DND-41 (cell line): ENCODE data around the gene ARSJ.

Experiments used
- ATAC-seq: fragments of 200-7000 bp; cut with Tn5 transposase; 3 replicates; pipeline ENCODE4 v1.9.1; 2021; ENCODE audit warnings: low read depth; ENCODE audit not compliant: insufficient read depth
- DNase-seq: peaks from one replicate; pipeline ENCODE4 v3.0.0-alpha.2; 2020
- H2AFZ ChIP-seq: 2 replicates; pipeline ENCODE4 v1.6.0; 2012; ENCODE audit warnings: low read depth, low read length
- H3K27ac ChIP-seq: 2 replicates; pipeline ENCODE4 v1.5.1; 2012; ENCODE audit warnings: low read length, inconsistent platforms
- H3K27me3 ChIP-seq: fragments of 200-600 bp; sonication (generic); 2 replicates; pipeline ENCODE4 v1.6.0; 2012; ENCODE audit warnings: low read length, mild to moderate bottlenecking, inconsistent platforms; ENCODE audit not compliant: insufficient read depth, poor library complexity
- H3K36me3 ChIP-seq: 2 replicates; pipeline ENCODE4 v1.5.1; 2012; ENCODE audit warnings: low read length, inconsistent platforms; ENCODE audit not compliant: insufficient read depth
- H3K4me1 ChIP-seq: 2 replicates; pipeline ENCODE4 v1.5.1; 2012; ENCODE audit warnings: mild to moderate bottlenecking, low read length; ENCODE audit not compliant: insufficient read depth
- H3K4me2 ChIP-seq: 2 replicates; pipeline ENCODE4 v1.6.0; 2012; ENCODE audit warnings: mild to moderate bottlenecking, moderate library complexity, low read length, inconsistent platforms; ENCODE audit not compliant: insufficient read depth
- H3K4me3 ChIP-seq, 2 experiments: fragments of 200-600 bp in 1 of 2; shearing (Covaris generic) in 1 of 2; 2 replicates each; pipeline ENCODE4 v1.5.1; 2012 to 2016; ENCODE audit warnings: inconsistent platforms in 2 of 2, low read length in 2 of 2, mild to moderate bottlenecking in 2 of 2, low read depth in 1 of 2, moderate library complexity in 1 of 2
- H3K79me2 ChIP-seq: 2 replicates; pipeline ENCODE4 v1.6.0; 2012; ENCODE audit warnings: low read length, inconsistent platforms; ENCODE audit not compliant: insufficient read depth
- H3K9ac ChIP-seq: 2 replicates; pipeline ENCODE4 v1.6.0; 2012; ENCODE audit warnings: low read depth, mild to moderate bottlenecking, inconsistent platforms, low read length, moderate library complexity
- H3K9me3 ChIP-seq: 2 replicates; pipeline ENCODE4 v1.5.1; 2012; ENCODE audit warnings: low read length, moderate library complexity, mild to moderate bottlenecking, inconsistent platforms; ENCODE audit not compliant: insufficient read depth, severe bottlenecking
- H4K20me1 ChIP-seq: 2 replicates; pipeline ENCODE4 v1.6.0; 2012; ENCODE audit warnings: low read length; ENCODE audit not compliant: insufficient read depth
- EZH2 ChIP-seq: IDR thresholded peaks from 3 replicates; pipeline ENCODE4 v1.6.1; 2012; ENCODE audit warnings: borderline replicate concordance, low read depth, mild to moderate bottlenecking, moderate library complexity, low read length, inconsistent platforms; ENCODE audit not compliant: severe bottlenecking
- TF ChIP-seq, protein P1 (sequence below): IDR thresholded peaks from 2 replicates; pipeline ENCODE4 v1.5.1; 2012; ENCODE audit warnings: borderline replicate concordance, low read length, moderate library complexity, mild to moderate bottlenecking; ENCODE audit not compliant: poor library complexity, severe bottlenecking; ENCODE audit errors: extremely low read depth

ARSJ gene

DNA sequence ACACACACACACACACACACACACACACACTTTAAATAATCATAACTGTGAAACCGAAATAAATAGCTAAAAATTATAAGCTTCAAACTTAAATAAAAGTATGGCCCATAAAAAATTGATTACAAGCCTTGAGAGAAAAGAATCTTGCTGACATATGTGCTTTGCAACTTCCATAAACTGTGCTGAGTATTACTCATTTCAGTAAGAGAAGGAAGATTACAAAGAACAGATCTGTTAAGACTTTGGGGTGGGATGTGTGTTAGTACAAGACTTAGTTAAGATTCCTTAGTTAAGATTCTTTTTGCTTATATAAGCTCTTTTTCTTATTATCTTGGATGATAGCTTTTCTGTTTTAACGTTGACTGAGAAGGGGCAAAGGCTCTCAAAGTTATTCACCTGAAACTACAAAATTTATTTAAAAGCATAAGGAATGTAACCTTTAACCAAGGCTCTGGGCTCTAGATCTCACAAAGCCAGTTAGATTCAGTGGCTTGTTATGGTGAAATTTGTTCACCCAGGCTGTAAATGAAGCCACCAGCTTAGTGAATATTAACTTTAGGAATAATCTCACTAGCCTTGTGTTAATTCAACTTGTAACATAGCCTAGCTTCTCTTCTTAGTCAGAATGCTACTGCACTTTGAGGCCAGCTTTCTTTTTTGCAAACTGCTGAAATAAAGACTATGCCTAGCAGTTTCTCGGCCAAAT lies 58.2 kb downstream of the ARSJ start:
- Histone ChIP-seq H3K4me3 (no peak overlapping the region), H3K27me3 (no peaks in the 10 kb centered on the region), H3K79me2 (no peaks in the 10 kb centered on the region), H3K27ac (no peak overlapping the region), H4K20me1 (no peaks in the 10 kb centered on the region), H3K4me1 (no peaks in the 10 kb centered on the region), H3K36me3 (no peaks in the 10 kb centered on the region), H2AFZ (no peak overlapping the region), H3K9me3 (no peaks in the 10 kb centered on the region), H3K4me2 (no peak overlapping the region), H3K9ac (no peak overlapping the region)
- DNase-seq, result no peak
- no peak for TF ChIP-seq EZH2
- TF ChIP-seq, protein P1, sequence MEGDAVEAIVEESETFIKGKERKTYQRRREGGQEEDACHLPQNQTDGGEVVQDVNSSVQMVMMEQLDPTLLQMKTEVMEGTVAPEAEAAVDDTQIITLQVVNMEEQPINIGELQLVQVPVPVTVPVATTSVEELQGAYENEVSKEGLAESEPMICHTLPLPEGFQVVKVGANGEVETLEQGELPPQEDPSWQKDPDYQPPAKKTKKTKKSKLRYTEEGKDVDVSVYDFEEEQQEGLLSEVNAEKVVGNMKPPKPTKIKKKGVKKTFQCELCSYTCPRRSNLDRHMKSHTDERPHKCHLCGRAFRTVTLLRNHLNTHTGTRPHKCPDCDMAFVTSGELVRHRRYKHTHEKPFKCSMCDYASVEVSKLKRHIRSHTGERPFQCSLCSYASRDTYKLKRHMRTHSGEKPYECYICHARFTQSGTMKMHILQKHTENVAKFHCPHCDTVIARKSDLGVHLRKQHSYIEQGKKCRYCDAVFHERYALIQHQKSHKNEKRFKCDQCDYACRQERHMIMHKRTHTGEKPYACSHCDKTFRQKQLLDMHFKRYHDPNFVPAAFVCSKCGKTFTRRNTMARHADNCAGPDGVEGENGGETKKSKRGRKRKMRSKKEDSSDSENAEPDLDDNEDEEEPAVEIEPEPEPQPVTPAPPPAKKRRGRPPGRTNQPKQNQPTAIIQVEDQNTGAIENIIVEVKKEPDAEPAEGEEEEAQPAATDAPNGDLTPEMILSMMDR, result no peak
- no peak for ATAC-seq

DNA sequence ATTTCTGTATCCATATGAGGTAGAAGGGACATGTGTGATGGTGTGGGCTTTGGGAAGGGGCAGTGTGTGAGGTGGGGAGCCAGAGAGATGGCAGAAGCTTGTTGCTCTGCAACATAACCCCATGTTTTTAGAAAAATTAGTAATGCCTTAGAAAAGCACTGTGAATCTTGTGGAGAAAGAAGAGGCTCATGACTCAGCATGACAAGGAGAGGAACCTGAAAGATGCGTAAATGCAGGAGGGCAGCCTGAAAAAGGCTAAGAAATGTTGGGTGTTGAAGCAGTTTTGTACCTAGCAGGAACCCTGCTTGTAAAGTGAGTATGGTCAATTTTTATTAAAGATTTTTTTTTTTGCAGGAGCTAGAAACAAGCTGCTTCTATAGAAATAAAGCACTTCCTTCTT lies 59.8 kb downstream of the ARSJ start:
- no peak overlapping the region for H3K27ac ChIP-seq
- ATAC-seq (no peak), DNase-seq (no peak)
- no peaks in the 10 kb centered on the region for H4K20me1 ChIP-seq
- H3K27me3 ChIP-seq, result no peaks in the 10 kb centered on the region
- no peak overlapping the region for H2AFZ ChIP-seq
- H3K9ac ChIP-seq, result no peak overlapping the region
- TF ChIP-seq, protein P1, result no peak
- TF ChIP-seq EZH2, result no peak
- H3K4me3 ChIP-seq, result no peak overlapping the region
- H3K36me3 ChIP-seq, result no peaks in the 10 kb centered on the region
- H3K4me2 ChIP-seq, result no peak overlapping the region
- H3K79me2 ChIP-seq, result no peaks in the 10 kb centered on the region
- no peaks in the 10 kb centered on the region for H3K9me3 ChIP-seq
- no peaks in the 10 kb centered on the region for H3K4me1 ChIP-seq

DNA sequence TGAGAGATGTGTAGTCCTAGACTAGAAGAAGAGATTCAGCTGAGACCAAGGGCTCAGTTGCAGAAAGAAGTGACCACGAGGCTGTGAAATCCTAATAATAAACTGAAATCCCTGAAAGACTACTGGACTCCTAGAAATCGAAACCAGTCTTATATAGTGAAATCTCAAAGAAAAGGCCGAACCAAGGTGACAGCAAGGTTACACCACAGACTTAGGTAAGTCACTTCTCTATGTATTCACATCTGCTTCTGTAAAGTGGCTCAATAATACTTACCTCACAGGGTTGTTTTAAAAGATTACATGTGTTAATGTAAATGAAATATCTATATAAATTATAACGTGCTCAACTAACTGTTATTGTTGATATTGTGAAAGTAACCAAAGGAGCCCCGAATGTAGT lies 60.3 kb downstream of the ARSJ start:
- Histone ChIP-seq H3K4me3 (no peak overlapping the region), H3K27ac (no peak overlapping the region), H2AFZ (no peak overlapping the region), H4K20me1 (no peaks in the 10 kb centered on the region), H3K9me3 (no peaks in the 10 kb centered on the region), H3K27me3 (no peaks in the 10 kb centered on the region), H3K9ac (no peak overlapping the region), H3K36me3 (no peaks in the 10 kb centered on the region), H3K4me1 (no peaks in the 10 kb centered on the region), H3K79me2 (no peaks in the 10 kb centered on the region), H3K4me2 (no peak overlapping the region)
- ATAC-seq (no peak), DNase-seq (no peak)
- TF ChIP-seq, protein P1, result no peak
- no peak for TF ChIP-seq EZH2
